Stimulated activated CD4-positive, alpha-beta T cell treated with anti-CD3 and anti-CD28 coated beads, TNF-alpha, amount 100 ng/mL, for 1 hour (primary cell): ENCODE data around the gene PLAC8L1.

ENCODE experiments used
- DNase-seq, 3 donors: peaks; one replicate each; pipeline ENCODE4 v3.0.0-alpha.2; 2020; ENCODE audit warnings: low read depth in 3 of 3, low spot score in 1 of 3

PLAC8L1 gene

DNA sequence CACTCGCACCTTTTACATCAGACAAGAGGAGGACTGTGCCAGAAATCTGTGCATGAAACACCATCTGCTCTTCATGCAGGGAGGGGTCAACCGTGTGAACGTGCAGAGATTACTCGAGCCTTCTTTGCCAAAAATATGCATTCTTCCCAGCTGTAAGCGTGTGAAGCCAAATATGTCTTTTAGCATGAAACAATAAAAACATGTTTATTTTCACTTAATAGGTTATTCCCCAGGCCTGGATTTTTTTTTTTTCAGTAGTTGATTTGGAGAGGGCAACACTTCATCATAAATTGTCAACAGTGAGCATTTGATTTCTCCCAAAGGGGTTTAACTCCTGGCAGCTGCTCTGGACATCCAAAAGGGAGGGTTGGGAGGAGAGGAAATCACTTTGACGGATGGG, 23.8 kb downstream of the PLAC8L1 start:
- DNase-seq = no peak

DNA sequence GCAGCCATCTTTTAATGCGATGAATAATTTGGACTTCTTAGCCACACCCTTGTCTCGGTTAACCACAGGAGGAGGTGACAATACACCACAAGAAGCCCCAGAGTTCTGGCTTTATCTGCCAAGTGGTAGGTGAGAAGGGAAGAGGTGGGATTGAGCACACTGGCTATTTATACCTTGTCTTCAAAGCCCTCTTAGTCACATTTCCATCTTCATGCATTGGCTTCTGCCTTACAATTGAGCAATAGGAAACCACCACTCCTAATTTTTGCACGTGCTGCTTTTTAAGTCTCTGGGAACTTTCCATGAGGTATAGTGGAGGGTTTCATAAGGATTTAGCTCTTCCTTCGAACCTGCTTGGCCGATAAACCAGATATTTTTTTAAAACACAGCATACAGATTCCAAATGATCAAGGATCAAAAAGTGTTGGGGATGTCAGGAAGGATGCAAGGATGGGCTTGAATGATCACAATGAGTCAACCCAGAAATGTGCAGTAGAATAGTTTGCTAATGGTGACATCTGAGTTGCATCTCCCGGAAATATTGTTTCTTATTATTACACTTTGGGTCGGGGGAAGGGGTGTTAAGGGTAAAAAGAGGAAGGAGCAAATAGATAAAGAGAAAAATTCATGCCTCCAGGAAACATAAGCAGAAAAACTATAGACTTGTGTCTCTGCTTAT, 25.5 kb downstream of the PLAC8L1 start:
- DNase-seq = no peak

DNA sequence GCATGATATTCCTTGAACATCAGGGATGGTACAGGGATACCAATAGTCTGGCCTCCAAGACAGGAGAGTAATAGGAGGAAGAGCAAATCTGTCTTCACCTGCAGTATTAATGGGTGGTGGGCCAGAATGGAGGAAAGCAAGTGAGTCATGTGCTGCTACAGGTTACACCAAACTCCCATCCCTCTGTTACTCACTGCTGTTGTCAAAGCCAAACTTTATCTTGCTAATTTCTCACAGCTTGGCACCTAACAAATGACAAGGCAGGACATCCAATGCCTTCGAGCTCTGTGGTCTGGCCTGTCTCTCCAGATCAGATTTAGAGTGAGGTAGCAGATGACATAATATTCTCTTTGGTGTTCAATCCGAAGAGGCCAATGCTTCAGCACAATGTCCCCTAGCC, 26.8 kb downstream of the PLAC8L1 start:
- DNase-seq = no peak

DNA sequence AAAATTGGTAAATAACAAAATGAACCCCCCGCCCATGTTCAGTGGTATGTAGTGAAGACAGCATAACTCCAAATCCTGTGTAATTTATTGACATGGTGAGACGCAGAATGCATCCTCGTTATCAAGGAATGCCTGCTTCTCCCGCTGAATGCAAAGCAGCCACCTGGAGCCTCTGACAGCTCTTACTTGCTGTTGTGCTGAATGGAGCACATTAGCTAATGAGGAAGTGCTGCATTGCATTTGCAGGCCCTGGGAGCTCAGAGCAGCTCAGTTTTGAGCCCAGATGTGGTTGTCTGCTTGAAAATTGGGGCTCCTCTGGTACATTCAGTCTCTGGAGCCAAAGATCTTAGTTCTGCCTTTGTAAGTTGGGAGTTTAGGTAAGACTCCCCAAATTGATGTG, 28.9 kb downstream of the PLAC8L1 start:
- DNase-seq = no peak

DNA sequence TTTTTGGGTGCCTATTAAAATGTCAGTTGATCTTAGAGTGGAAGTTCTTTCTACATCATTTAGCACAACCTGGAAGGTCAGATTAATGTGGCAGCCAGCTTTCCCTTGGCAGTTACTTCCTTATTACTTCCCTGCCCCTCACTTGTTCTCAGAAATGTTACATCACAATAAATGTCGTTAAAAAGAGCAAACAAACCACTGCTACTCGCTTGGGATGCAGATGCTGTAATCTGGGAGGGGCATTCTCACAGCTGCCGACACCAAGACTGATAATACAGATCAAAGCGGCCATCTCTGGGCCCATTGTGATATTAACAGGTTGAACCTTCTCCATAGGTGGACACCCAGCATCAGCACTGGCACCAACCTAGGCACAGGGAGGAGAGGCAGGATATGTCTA, 29.3 kb downstream of the PLAC8L1 start:
- no peak for DNase-seq

DNA sequence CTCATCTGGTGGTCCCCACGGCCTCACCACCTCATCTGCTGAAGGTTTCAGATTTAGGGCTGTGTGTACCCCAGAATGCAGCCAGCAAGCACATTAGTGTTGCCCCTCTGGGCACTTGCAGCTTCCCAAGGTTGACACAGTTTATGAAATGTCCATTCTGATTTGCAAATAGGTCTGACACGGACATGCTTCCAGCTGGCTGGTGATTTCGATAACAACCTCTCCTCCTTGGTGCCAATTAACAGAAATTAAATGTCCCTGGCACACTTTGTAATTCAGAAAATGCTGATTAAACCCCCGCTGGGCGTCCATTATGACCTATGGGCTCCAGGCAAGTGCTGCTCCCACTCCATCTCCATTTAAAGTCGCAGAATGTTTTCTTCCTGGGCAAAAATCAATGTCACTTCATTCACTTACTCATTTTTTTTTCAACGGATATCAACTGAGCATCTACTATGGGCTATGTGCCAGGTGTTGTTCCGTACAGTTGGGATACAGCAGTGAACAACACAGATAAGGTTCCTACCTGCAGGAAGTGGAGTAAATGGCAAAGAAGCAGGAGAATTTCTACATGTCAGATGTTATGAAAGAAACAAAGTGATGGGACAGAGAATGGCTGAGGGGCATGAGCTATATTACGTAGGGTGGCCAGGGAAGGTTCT, 32.0 kb downstream of the PLAC8L1 start:
- no peak for DNase-seq

DNA sequence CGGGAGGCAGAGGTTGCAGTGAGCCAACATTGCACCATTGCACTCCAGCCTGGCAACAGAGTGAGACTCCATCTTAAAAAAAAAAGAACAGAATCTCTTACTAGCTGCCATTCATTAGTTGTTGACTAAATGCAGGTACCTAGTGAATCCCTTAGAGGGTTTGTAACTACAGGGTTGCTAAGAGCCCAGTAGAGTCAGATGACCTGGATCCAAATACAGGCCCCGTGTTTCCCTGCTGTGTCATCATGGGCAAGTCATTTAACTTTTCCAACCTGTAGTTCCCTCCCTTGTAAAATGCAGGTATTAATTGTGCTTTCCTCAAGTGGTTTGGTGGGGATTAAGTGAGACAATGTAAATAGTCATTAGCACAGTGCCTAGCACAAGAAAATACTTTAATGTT, 32.8 kb downstream of the PLAC8L1 start:
- DNase-seq = no peak

DNA sequence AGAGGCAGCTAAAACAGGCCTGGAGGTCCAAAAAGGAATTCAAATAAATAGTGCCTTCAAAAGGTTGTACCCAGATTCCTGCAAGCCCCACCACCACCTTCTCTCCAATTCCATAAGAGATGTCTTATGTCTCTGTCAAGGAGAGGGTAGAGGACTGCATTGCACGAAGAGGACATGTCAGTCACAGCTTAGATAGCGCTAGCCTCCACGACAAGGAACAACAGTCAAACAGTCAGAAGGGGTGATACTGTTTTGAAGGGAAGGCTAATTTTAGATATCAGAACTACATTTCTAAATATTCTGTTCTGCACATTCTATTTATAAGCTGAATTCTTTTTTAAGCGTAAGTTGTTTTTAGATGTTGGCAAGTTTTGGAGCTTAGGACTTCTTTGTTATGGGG, 34.2 kb downstream of the PLAC8L1 start:
- DNase-seq = no peak

DNA sequence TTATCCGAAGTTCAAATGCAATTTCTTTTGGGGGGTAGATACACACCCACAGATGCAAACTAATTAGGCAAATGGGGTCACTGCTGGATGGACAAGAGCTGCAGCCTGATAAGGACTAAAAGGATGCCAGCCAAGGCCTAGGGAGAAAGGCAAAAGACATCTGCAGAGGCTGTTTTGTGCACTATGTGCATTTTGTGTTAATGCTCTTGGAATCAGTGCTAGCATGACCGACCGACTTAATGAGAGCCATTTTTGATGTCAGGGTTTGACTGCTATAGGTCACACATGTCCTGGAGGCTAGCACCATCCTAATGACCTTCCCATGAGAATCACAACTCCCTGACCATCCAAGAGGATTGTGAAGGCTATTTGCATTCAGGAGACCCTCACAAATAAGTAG, 34.6 kb downstream of the PLAC8L1 start:
- no peak for DNase-seq

DNA sequence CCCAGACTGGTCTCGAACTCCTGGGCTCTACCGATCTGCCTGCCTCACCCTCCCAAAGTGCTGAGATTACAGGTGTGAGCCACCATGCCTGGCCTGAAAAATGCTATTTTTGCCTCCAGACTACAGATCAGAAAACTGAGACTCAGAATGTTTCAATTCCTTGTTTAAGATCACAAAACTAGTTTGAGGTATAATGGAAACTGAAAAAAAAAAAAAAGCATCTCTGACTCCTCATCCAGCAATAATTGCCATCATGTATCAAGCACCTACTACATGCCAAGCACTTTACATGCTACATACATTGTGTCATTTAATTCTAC, 35.6 kb downstream of the PLAC8L1 start:
- no peak for DNase-seq

DNA sequence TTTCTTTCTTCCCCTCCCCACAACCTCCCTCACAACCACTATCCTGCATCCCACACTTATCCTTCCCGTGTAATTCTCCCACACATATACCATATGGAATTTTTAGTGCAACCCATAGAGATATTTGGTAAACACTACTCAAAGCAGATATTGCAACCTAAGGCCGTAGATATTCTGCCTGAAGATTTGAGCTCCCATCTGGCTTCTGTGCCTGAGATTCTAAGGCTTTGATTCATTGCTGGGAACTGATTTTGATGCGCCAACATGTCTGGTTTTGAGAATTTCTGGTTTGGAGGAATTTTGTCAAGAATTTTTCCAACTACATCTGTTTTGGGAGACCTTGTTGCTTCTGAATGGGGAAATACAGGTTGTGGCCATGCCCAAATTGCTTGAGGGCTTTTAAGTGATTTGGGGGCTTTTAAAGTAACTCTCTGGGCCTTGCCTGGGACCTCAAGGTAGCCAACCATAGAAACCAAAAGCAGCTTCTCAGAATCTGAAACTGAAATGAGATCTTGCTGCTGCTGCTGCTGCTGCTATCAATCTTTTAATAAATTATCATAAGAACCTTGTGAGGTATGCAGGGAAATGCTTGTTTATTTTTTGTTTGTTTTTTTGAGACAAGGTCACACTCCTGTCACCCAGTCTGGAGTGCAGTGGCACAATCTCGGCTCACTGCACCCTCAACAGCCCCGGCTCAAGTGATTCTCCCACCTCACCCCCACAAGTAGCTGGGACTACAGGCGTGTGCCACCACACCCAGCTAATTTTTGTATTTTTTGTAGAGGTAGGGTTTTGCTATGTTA, 36.2 kb downstream of the PLAC8L1 start:
- no peak for DNase-seq

DNA sequence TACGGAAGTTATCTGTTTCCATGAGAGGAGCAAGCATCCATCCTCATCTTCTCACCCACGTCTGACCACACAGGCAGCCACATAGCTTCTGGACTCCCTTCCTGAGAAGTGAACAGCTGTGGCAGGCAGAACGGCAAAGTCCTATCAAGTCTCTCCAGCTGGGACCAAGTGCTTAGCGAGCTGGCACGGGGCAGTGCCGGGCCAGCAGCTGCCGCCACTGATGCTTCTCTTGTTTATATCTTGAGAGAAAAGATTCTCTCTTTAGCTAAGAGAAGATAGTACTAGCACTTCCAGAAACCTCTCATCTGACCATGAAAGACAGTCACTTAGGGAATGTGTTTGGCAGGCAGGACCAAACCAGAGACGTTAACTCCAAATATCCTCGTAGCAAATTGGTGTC, 37.2 kb downstream of the PLAC8L1 start:
- DNase-seq = no peak

DNA sequence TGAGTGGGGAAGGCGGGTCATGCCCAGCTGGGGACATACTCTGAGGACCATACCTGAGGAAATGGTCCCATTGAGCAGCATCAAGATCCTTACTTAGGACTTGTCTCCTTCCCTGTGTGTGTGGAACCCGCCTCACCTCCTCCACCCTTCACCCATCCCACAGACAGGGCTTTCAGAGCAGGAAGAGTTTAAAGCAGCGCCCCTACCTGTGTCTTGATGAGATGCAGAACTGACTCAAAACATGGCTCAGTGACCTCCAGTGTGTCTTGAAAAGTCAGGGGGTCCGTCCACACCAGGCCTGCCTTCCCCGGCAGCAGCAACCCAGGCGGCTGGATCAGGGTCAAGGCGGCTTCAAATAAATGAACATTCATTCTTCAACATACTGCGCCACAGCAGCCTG, 38.4 kb downstream of the PLAC8L1 start:
- DNase-seq = no peak

DNA sequence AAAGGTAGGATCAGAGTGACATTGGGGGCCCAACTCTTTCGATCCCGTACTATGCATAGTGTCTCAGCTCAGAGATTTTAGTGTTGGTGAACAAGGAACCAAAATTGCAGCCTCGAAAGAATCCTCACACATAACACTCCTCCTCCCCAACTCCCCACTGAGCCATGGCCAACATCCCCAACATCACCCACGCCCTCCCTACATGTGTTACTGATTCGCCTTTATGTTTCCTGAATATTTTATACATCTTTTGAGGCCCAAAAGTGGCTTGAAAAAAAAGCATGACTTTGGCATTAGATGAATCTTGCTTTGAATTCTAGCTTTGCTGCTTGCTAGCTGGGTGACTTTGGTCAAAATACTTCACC, 45.2 kb downstream of the PLAC8L1 start:
- no peak for DNase-seq

DNA sequence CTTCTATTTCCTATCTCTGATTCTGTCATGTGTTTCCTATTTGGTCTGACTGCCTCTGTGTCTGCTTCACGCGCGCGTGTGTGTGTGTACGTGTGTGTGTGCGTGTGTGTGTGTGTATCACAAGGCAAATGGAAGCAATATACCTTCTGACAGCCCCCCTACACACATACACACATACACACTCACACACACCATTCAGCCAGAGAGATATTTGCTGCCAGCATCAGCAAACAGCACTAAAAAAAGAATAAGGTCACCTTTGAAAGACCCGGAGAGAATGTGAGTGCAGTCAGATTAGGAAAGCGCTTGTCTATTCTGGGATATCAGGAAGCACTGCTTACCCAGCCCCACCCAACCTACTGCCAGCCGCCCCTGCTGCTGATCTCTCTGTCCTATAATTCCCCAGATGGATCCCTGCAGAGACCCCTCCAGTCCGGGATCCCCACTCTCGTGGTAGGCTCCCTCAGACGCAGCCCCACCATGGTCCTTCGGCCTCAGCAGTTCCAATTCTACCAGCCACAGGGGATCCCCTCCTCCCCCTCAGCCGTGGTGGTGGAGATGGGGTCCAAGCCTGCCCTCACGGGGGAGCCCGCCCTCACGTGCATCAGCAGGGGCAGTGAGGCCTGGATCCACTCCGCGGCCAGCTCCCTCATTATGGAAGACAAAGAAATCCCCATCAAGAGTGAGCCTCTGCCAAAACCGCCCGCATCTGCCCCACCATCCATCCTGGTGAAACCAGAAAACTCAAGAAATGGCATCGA, 45.7 kb downstream of the PLAC8L1 start:
- DNase-seq = no peak

DNA sequence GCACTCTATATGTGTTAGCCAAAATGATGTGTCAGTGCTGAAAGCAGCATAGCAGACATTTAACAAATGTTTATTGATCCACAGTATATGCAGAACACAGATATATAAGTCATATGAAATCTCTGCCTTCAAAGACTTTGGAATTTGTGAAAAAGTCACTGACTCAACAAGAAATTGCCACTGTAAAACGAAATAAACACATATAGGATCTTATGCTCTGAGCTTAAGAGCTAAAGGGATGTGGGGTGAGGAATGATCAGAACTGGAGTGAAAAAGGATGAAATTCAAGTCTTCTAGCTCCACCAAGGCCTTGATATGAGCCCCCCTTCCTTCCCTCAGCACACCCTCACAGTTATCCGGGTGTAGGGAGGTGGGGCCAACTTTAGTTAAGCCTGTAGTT, 49.9 kb downstream of the PLAC8L1 start:
- DNase-seq = no peak

DNA sequence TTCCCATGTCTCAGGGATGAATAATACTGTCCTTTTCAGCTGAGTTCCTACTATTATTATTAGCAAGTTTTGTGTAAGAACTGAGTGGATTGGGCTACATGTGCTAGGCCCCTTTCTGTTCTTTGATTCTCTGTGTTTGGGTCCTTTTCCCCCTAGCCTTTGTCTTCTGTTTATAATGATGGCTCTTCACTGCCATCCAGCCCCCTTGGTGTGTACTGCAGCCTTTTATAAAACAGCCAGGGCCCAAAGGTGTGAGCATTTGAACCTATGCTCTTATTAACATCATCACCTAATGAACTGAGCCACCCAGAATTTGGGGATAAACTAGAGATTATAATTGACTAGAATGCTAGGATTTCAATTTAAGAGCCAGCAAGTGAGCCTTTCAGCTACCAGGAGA, 52.6 kb downstream of the PLAC8L1 start:
- DNase-seq = no peak

DNA sequence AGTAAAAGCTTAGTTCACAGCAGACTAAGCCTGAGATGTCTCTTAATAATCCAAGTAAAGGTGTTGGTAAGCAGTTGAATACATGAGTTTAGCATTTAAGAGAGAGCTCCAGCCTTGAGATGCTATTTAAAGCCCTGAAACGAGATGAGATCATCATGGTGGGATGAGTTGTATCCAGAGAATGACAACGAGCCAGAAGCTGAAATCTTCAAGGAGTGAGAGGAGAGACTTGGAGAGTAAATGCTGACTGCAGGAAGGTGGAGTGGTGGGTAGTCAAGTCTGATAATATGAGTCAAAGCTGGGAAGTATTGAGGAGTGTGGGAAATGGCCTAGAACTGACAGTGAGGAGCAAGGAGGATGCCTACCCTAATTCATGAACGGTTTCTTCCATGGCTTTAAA, 53.7 kb downstream of the PLAC8L1 start:
- DNase-seq = no peak

DNA sequence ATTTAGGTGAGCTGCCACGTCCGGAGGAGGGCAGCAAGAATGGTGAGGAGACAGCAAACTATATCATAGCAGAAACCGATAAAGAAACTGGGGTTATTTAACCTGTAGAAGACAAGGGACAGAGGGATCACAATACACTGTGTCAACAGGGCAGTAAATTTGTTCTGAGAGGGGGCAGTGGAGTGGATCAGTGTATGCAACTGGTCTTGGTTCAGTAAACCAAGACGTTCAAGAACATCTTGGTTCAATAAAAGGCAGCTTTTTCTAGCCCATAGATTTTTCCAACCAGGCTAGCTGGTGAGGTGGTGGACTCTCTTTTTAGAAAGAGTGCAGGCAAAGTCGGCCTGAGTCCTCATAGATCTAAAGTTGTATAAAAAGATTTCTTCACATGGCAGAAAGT, 55.3 kb downstream of the PLAC8L1 start:
- DNase-seq = no peak

DNA sequence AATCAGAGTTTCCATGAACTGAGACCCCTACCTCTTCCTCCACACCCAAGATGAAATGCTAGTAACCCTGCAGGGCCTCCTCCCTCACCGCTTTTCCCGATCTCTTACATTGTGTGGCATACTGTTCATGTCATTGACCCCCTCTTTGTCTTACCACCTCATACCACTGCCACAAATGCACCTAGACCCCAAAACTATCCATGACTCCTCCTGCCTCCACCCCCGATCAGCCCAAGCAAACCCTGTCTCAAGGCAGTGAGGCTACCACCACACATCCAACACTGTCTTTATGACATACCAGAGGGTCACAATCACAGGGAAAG, 55.7 kb downstream of the PLAC8L1 start:
- DNase-seq = no peak

DNA sequence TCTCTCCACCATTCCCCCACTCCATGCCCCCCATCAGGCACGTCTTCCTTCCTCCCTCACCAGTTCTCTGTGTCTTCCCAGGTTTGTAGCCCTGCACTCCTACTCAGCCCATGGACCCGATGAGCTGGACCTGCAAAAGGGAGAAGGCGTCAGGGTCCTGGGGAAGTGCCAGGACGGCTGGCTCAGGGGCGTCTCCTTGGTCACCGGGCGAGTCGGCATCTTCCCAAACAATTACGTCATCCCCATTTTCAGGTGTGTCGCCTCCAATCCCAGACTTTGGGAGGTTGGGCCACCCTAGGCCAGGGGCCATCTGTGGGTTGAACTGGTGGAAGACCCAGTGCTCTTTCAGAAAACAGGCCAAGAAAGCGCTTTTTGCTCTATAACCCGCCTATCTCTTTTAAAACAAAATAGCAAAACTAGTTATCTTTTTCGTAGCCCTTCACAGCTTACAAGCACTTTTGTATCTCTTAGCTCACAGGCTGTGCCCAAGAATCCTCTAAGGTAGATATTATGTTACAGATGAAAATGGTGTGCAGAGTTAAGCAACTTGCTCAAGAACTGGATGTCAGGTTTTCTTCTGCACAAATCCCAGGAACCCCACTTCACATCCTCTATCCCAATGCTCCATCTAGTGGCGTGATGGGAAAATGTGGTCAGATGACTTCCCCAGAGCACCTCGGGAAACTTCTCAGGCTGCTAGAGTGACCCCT, 56.2 kb downstream of the PLAC8L1 start:
- no peak for DNase-seq
